Hindlimb muscle (tissue), 1 donor: ENCODE measurements around the gene KBTBD6. TPM values are rescaled to one million over a fixed set of nuclear protein-coding genes. Genes with fewer than 3 reads are reported as not detected.
"Not testable (repeated sequence)": the region's sequence is repeated elsewhere in the genome, so short reads cannot be mapped to it uniquely, and the experiment has no call there.

Experiments
- DNase-seq: peaks from one replicate; pipeline ENCODE4 v3.0.0-alpha.2; 2013
- polyA plus RNA-seq: library from polyadenylated mRNA; unstranded; fragments of 120-200 nt; gene quantifications from one replicate; pipeline ENCODE4 v1.2.1, GENCODE V29; 2013; ENCODE audit not compliant: insufficient read length

The KBTBD6 gene
- polyA plus RNA-seq: 9.0 TPM

DNA sequence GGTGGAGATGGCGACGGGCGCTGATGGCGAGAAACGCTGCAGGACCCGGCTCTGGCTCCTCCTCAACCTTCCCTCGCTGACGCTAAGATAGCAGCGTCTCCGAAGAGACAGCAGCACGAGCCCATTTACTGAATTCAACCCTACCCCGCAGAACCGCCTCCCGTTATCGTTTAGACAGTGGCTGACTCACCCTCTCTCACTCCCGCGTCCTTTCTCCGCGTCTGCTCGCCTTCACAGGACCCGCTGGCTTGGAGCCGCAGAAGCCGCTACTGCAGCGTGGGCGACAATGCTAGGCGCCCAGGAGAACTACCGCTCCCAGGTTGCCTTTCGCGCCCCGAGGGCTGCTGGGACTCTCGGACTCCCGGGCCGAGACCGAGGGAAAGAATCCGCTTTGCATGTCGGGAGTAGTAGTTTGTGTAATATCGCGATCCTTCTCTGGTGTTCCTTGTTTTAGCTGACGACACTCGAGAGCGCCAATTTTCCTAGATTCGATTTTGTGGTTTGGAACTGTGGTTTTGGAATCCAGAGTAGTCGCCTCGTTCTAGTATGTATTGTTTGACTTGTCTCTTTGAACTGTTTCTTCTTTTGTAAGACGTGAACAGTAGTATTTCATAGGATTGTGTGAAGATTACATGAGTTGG, at the start of gene KBTBD6:
Gene KBTBD6 (minus strand): TSS at position 291 of the 641 bp plus-strand sequence. CDS start 291 bp downstream, outside the sequence.
- peak; percentile 98 for DNase-seq

- DNase-seq: no peak
Observed at GRCh38 chr13:41182231-41182630, 49.6 kb upstream of the KBTBD6 start.

DNA sequence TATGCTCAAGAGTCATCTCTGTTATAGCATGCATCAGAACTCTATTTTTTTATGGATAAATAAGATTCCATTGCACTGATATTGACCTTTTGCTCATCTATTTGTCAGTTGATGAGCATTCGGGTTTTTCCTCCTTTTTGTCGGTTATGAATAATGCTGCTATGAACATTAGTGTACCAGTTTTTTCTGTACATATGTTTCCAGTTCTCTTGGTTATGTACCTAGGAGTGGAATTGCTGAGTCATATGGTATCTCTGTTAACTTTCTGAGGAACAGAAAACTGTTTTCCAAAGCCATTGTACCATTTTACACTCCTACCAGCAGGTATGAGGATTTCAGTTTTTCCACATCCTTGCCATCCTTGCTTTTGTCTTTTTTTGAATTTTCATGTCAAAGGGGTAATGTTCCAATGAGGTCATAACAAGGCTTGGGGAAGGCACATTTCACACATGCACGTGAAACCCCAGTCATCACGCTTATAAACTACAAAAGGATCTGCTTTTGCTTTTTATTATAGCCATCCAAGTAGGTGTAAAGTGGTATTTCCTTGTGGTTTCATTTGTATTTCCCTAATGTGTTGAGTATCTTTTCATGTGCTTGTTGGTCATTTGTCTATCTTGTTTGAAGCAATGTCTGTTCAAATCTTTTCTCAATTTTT, 47.1 kb upstream of the KBTBD6 start:
- no peak for DNase-seq

DNA sequence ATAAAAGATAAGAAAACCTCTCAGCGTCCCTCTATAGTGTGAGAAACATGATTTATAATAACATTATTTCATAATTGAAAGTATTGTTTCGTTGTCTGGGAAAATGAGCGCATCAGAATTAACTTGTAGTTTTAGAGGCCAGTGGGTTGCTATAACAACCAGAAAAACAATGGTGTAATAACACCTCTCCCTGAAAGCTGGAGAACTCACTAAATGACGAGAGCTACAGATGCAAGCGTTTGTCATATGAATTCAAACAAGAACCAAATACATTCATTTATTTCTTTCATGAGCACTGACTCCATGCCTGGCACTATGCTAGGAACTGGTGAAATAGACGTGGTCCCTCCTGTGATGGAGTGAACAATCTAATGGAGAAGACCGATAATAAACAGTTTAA, 45.4 kb upstream of the KBTBD6 start:
- peak; percentile 4 for DNase-seq

DNA sequence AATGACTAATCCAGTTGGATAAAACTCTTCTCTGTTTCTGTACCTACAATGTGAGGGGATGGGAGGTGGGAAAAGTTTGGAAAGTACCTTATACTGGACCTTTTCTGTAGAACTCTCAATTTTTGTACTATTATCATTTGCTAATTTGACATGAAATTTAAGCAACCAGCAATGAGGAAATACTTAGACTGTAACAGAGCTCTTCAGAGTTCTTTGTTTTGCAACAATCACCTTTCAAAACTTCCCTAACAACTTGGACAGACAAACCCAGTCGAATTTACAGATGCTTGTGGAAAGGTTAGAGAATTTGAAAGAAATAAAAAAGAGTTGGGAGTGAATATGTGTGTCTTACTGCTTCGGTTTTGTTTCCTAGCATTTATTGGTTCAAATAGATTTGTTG, 45.0 kb upstream of the KBTBD6 start:
- DNase-seq: no peak

GRCh38 chr13:41175576-41175975, 43.0 kb upstream of the KBTBD6 start:
- DNase-seq: not testable (repeated sequence)

- DNase-seq: no peak
Observed at GRCh38 chr13:41162151-41162550, 29.5 kb upstream of the KBTBD6 start.

- no peak for DNase-seq
Observed at GRCh38 chr13:41159174-41159573, 26.6 kb upstream of the KBTBD6 start.

DNA sequence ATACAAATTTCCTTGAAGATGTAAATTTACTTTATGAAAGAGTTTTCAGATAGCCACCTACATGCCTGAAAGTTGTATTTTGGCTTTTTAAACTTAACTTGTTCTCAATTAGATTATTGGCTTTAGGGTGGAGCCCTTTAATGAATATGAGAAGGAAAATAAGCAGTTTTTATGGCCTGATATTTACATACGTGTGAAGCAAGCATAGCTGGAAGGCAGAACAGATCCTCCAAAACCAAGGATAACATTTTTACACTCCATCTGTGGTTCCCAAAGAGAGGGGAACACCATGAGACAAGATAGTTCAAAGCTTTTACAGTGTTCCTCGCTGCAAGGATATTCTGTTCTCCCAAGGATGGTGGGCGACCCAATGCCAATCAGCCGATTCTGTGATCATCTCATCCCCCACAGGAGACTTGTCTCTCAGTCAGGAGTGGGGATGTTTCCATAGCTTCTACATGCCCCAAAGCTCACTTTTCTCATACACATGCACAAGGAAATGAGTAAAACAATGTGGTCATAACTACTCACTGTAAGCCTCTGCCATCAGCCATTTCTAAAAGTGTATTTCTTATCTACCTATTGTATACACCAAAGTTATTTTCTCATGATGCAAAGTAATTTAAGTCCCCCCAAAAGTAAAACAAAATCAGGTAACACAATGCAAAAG, 24.6 kb upstream of the KBTBD6 start:
- no peak for DNase-seq

GRCh38 chr13:41156620-41157019, 24.0 kb upstream of the KBTBD6 start:
- DNase-seq: no peak

GRCh38 chr13:41154042-41154441, 21.4 kb upstream of the KBTBD6 start:
- no peak for DNase-seq

DNA sequence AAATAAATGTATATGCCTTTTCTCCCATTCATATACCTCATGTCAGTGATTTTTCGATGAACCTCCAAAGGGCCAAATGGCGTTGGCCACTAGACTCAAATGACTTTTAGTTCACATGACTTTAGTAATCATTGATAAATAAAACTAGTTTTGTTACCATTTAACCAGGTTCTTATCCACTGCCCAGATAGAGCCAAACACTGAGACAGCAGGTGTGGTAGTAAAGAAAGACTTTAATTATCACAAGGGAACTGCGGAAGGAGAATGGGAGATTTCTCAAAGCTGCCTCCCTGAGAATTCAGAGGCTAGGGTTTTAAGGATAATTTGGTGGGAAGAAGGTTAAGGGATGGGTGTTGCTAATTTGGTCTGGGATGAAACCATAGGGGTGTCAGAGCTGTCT, 19.4 kb upstream of the KBTBD6 start:
- DNase-seq: no peak

DNA sequence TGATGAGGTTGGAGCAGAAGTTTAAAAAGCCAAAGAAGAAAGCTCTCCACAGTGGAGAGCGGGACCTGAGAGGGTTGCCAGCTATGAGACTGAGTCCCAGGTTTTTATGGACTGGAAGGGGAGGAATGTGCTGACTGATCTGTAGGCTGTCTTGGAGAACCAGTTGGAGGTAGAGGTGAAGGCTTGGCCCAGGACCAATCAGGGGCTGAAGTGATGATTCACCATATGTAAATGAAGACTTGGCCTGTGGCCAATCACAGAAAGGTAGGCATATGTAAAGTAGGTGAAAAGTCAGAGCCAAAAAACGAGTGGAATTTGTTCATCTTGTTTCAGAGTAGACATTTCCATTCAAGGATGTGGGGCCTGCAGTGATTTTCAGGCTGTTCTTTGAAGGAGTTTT, 17.5 kb upstream of the KBTBD6 start:
- DNase-seq: no peak

DNA sequence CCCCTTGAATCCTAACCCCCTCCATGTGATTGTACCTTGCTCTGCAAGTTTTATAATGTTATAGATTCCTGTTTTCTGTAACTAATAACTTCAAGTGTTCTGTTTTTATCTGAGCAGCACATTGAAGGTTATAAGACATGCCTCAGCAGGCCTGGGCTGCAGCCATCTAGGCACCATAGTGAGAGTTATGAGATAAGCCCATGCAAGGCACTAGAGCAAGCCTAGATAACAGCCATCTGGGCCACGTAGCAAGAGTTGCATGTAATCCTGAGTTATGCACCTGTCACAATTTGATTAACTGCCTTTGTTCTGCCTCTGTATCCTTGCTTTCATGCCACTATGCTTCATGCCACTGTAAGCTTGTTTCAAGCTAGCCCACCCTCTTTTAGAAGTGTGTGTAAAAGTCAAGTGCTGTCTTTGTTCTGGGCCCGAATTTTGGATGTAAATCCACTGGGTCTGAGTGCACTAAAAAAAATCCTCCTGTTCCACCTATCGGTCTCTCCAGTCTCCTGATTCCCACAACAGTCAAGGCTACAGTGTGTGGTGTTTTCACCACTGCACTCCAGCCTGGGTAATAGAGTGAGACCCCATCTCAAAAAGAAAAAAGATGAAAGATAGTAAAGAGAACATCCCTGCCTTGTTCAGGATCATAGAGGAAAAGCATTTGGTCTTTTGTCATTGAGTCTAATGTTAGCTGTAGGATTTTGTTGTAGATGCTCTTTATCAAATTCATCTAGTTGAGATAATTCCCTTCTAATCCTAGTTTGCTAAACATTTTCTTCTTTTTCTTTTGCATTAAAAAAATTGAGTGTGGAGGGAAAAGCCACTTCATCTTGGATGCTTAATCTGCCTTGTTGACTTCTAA, 16.0 kb upstream of the KBTBD6 start:
- DNase-seq: no peak

DNA sequence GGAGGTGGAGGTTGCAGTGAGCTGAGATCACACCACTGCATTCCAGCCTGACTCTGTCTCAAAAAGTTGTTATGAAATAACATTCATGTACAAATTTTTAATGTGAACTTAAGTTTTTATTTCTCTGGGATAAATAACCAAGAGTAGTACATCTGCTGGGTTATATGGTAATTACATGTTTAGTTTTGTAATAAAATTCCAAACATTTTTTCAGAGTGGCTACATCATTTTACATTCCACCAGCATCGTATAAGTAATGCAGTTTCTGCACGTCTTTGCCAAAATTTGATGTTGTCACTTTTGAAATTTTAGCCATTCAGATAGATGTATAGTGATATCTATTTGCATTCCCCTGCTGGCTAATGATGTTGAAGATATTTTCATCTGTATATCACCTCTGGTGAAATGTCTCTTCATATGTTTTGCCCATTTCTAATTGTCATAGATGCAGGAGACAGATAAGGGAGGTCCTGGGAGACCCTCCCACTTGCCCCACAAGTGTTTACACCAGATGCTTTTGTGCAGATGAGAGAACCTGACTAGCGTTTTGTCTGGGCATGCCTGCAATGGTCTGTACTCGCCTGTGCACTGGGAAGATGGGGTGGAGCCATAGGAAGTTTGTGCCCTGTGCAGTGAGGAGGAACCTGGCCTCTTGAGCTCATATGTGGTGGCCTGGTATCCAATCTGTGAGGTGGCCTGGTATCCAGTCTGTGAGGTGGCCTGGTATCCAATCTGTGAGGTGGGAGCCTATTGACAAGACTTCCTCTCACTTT, 12.7 kb upstream of the KBTBD6 start:
- no peak for DNase-seq

DNA sequence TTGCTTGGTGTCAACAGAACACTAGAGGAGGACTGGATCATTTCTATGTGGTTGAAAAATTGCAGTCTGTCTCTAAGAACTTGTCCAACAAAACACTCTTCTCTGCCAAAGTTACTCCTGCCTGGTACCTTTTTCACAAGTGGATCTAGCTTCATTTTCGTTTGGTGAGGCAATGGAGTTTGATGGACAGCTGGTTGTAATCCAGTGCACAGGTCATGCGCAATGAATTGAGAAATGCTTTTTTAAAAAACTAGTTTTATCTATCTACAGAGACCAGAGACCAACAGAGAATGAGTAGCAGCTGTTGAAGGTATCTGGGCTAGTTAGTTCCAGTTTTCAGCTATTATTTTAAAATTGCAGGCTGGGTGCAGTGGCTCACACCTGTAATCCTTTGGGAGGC, 12.0 kb upstream of the KBTBD6 start:
- DNase-seq: no peak

DNA sequence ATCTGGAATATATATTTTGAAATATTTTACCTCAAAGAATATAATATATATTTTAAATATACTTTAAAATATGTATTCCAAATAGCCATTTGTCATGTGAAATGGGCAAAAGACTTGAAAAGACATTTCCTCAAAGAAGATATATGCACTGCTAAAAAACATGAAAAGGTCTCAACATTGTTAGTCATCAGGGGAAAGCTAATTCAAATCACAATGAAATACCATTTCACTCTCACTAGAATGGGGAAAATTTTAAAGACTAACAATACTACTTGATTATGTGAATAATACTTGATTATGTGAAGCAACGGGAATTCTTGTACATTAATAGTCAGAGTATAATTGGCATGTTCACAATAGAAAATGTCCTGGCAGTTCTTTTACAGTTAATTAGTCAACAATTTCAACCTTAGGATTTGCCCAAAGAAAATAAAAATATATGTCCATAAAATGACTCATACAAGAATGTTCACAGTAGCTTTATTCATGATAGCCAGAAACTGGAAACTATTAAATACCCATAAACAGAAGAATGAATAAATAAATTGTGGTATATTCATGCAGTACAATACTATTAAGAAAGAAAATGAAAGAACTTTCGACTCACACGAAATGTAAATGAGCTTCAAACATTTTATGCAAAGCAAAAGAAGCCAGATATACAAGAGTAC, 6.8 kb upstream of the KBTBD6 start:
- no peak for DNase-seq

DNA sequence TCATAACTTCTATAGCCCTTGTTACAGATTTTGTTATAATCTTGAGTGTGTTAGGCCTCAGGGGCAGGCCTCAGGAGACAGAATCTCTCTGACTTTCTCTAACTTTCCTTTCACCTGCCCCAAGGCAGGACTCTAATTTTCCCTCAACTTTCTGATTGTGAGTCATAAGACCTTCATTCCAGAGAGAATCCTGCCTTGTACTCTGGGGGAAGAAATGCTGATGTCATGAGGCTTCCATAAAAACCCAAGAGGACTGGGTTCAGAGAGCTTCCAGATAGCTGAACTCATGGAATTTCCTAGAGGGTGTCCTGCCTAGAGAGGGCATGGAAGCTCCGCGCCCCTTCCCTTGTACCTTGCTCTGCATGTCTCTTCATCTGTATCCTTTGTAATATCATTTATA, 5.3 kb upstream of the KBTBD6 start:
- DNase-seq: no peak

GRCh38 chr13:41137241-41137640, 4.6 kb upstream of the KBTBD6 start:
- DNase-seq: no peak

DNA sequence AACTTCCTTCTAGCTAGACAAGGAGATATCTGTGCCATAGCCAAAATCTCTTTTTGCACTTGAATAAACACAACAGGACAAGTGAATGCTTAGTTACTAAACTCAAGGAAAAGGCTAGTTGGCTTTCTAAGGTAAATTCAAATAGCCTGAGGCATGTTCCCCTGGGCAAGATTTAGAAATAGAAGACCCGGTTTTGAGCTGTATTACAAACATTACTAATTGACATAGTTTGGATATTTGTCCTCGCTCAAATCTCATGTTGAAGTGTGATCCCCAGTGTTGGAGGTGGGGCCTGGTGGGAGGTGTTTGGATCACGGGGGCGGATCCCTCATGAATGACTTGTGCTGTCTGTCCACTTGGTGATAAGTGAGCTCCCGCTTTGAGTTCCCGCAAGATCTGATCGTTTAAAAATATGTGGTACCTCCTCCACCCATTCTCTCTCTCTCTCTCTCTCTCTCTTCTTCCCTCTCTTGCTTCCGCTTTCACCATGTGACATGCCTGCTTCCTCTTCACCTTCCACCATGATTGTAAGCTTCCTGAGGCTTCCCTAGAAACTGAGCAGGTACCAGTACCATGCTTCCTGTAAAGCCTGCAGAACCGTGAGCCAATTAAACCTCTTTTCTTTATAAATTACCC, 3.9 kb upstream of the KBTBD6 start:
- DNase-seq: no peak

DNA sequence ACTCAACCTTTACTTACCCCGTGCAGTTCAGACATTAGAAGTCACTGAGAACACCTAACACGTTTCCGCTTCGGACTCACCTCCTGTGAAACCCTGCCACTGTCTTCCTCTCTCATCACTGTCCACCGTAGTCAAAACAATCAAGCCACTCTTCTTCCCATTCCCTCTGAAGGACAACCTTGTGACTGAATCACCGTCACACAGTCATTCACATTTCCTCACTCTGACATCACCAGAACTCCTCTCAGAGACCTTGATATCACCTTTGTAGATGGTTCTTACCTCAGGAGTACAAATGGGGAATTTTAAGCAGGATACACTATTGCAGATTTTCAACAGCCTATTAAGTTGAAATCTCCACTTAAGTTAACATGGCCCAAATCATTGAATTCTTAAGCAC, 1.3 kb upstream of the KBTBD6 start:
- DNase-seq: no peak
